NCI-H2171 (cell line): ENCODE measurements around the gene RBMS1.

Experiments
- DNase-seq: peaks from one replicate; lab custom pipeline; 2025; lab: John Stamatoyannopoulos, UW

The RBMS1 gene

GRCh38 chr2:160252278-160252887 is 241.2 kb downstream of the RBMS1 start:
- DNase-seq = peak; percentile 16

- DNase-seq = no peak
These were observed 242.0 kb downstream of the RBMS1 start for GRCh38 chr2:160251569-160251968.

- DNase-seq = no peak
These were observed 243.7 kb downstream of the RBMS1 start for GRCh38 chr2:160249876-160250275.

GRCh38 chr2:160247296-160248035 is 246.1 kb downstream of the RBMS1 start:
- peak; percentile 15 for DNase-seq

- DNase-seq = no peak
These were observed 247.3 kb downstream of the RBMS1 start for GRCh38 chr2:160246356-160246755.

GRCh38 chr2:160245614-160246155 is 247.9 kb downstream of the RBMS1 start:
- DNase-seq = no peak

GRCh38 chr2:160242893-160243564 is 250.6 kb downstream of the RBMS1 start:
- DNase-seq = peak; percentile 77

- DNase-seq = no peak
These were observed 252.1 kb downstream of the RBMS1 start for GRCh38 chr2:160241251-160242137.

- DNase-seq = no peak
These were observed 254.2 kb downstream of the RBMS1 start for GRCh38 chr2:160239436-160239835.

- no peak for DNase-seq
These were observed 255.2 kb downstream of the RBMS1 start for GRCh38 chr2:160238392-160238791.

GRCh38 chr2:160232905-160233475 is 260.6 kb downstream of the RBMS1 start:
- no peak for DNase-seq

- DNase-seq = no peak
These were observed 264.0 kb downstream of the RBMS1 start for GRCh38 chr2:160229591-160229990.

GRCh38 chr2:160228141-160228917 is 265.3 kb downstream of the RBMS1 start:
- DNase-seq = no peak

- no peak for DNase-seq
These were observed 266.2 kb downstream of the RBMS1 start for GRCh38 chr2:160227293-160227915.

GRCh38 chr2:160226367-160226766 is 267.2 kb downstream of the RBMS1 start:
- no peak for DNase-seq

- no peak for DNase-seq
These were observed 267.9 kb downstream of the RBMS1 start for GRCh38 chr2:160225722-160226121.

- DNase-seq = no peak
These were observed 269.1 kb downstream of the RBMS1 start for GRCh38 chr2:160224507-160224906.

- no peak for DNase-seq
These were observed 269.5 kb downstream of the RBMS1 start for GRCh38 chr2:160224060-160224459.

GRCh38 chr2:160223560-160223959 is 270.0 kb downstream of the RBMS1 start:
- no peak for DNase-seq
